K562 (cell line): Measurements from ENCODE around the gene SPATA16. TPM values are rescaled to one million over a fixed set of nuclear protein-coding genes. Genes with fewer than 3 reads are reported as not detected.

Experiments
- ATAC-seq: fragments of 200-7000 bp; cut with Tn5 transposase; 3 replicates; pipeline ENCODE4 v1.9.1; 2020; ENCODE audit warnings: moderate library complexity
- BruUV-seq: library from RNA; stranded (reverse); fragments of 400-500 nt; replicated peaks from 2 replicates; lab custom pipeline; 2021; lab: Mats Ljungman, UMichigan
- CTCF ChIA-PET: fragments of 300-600 bp; formaldehyde crosslinking; extraction: SDS; loops from one replicate; lab custom pipeline; 2021; ENCODE audit warnings: low intra/inter-chr PET ratio; lab: Yijun Ruan, JAX
- POLR2A ChIA-PET: fragments of 300-600, 350-650 bp; sonication (Branson Sonifier 250); formaldehyde crosslinking; extraction: SDS; loops from one replicate; lab custom pipeline; 2021; ENCODE audit warnings: antibody characterized with exemption, inconsistent platforms; lab: Yijun Ruan, JAX
- DNase-seq, 4 experiments: peaks; one replicate each; pipeline versions ENCODE4 v3.0.0 to v3.0.0-alpha.2; 2011 to 2018; ENCODE audit warnings: low spot score in 3 of 4, mixed read lengths in 3 of 4; ENCODE audit errors: extremely low read depth in 1 of 4
- FAIRE-seq: peaks from 2 replicates; lab custom pipeline; 2011; peaks lifted over from hg19 to GRCh38; lab: Jason Lieb, UNC
- H2AFZ ChIP-seq: 2 replicates; pipeline ENCODE4 v1.6.0; 2011; ENCODE audit warnings: low read depth, low read length, control low read depth, inconsistent platforms
- H3K27ac ChIP-seq: fragments of 200-600 bp; 3 replicates; pipeline ENCODE4 v1.8.0; 2011; ENCODE audit warnings: low read depth, mild to moderate bottlenecking, control low read depth, inconsistent platforms, low read length, moderate library complexity, mixed read lengths; ENCODE audit errors: extremely low read depth
- H3K27me3 ChIP-seq, 2 experiments: fragments of 300-600 bp in 1 of 2; 2 replicates in 1 of 2; 3 replicates in 1 of 2; pipeline versions ENCODE4 v1.6.0 to v1.8.0; 2011; ENCODE audit warnings: inconsistent platforms in 2 of 2, low read length in 2 of 2, mild to moderate bottlenecking in 1 of 2, mixed read lengths in 1 of 2, moderate library complexity in 1 of 2; ENCODE audit not compliant: control insufficient read depth in 2 of 2, insufficient read depth in 2 of 2
- H3K36me3 ChIP-seq: fragments of 300-600 bp; 3 replicates; pipeline ENCODE4 v1.8.0; 2011; ENCODE audit warnings: mild to moderate bottlenecking, low read length, inconsistent platforms; ENCODE audit not compliant: control insufficient read depth, insufficient read depth
- H3K4me1 ChIP-seq, 2 experiments: fragments of 200-600 bp in 1 of 2; replicated peaks in 1 of 2; 2 replicates in 1 of 2; 3 replicates in 1 of 2; pipeline versions ENCODE4 v1.5.1 to v1.8.0; 2011; ENCODE audit warnings: inconsistent platforms in 2 of 2, low read length in 2 of 2, mild to moderate bottlenecking in 1 of 2, mixed read lengths in 1 of 2, moderate library complexity in 1 of 2; ENCODE audit not compliant: control insufficient read depth in 2 of 2, insufficient read depth in 2 of 2
- H3K4me2 ChIP-seq: 2 replicates; pipeline ENCODE4 v1.6.1; 2011; ENCODE audit warnings: low read length, control low read depth, inconsistent platforms, mixed read lengths; ENCODE audit not compliant: insufficient read depth
- H3K4me3 ChIP-seq: fragments of 200-600 bp; sonication (generic), shearing (Covaris generic); 2 replicates; pipeline ENCODE4 v1.5.1; 2016; ENCODE audit warnings: control low read depth, inconsistent platforms
- H3K79me2 ChIP-seq: fragments of 200-600 bp; 3 replicates; pipeline ENCODE4 v1.8.0; 2011; ENCODE audit warnings: low read length, inconsistent platforms; ENCODE audit not compliant: control insufficient read depth, insufficient read depth
- H3K9ac ChIP-seq, 2 experiments: 2 replicates each; pipeline versions ENCODE4 v1.6.0 to v1.6.1; 2011; ENCODE audit warnings: low read depth in 2 of 2, low read length in 2 of 2, control low read depth in 1 of 2, inconsistent platforms in 1 of 2, mild to moderate bottlenecking in 1 of 2, mixed read lengths in 1 of 2; ENCODE audit not compliant: insufficient read depth in 1 of 2
- H3K9me1 ChIP-seq: one replicate; pipeline ENCODE4 v1.6.0; 2011; ENCODE audit warnings: inconsistent platforms, mild to moderate bottlenecking, low read length, moderate library complexity; ENCODE audit not compliant: control insufficient read depth, insufficient read depth
- H3K9me3 ChIP-seq: replicated peaks from 2 replicates; pipeline ENCODE4 v1.5.1; 2011; ENCODE audit warnings: low read depth, low read length, inconsistent platforms; ENCODE audit not compliant: control insufficient read depth, insufficient read depth
- H4K20me1 ChIP-seq: replicated peaks from 2 replicates; pipeline ENCODE4 v1.6.1; 2011; ENCODE audit warnings: low read length, inconsistent platforms, mixed read lengths; ENCODE audit not compliant: control insufficient read depth, insufficient read depth
- ARHGAP35 ChIP-seq: fragments of 450-650 bp; IDR thresholded peaks from 2 replicates; pipeline ENCODE4 v1.6.1; 2018; ENCODE audit not compliant: partially characterized antibody
- ASH1L ChIP-seq: fragments of 450-650 bp; IDR thresholded peaks from 2 replicates; pipeline ENCODE4 v1.6.1; 2018; ENCODE audit warnings: borderline replicate concordance, mild to moderate bottlenecking, low read depth; ENCODE audit not compliant: partially characterized antibody
- ATF7 ChIP-seq: fragments of 450-650 bp; IDR thresholded peaks from 2 replicates; pipeline ENCODE4 v1.7.1; 2014; ENCODE audit warnings: mild to moderate bottlenecking, moderate library complexity
- BRD9 ChIP-seq: fragments of 450-650 bp; IDR thresholded peaks from 2 replicates; pipeline ENCODE4 v1.6.1; 2018; ENCODE audit warnings: low read depth; ENCODE audit not compliant: partially characterized antibody
- HDAC8 ChIP-seq: fragments of 450-650 bp; IDR thresholded peaks from 2 replicates; pipeline ENCODE4 v1.6.1; 2016; ENCODE audit warnings: mild to moderate bottlenecking, missing genetic modification characterization, moderate library complexity, missing compliant biosample characterization
- ILF3 ChIP-seq: fragments of 450-650 bp; IDR thresholded peaks from 2 replicates; pipeline ENCODE4 v1.6.1; 2018; ENCODE audit warnings: antibody characterized with exemption, mild to moderate bottlenecking, moderate library complexity, borderline replicate concordance
- KDM1A ChIP-seq, 2 experiments: fragments of 450-650 bp; IDR thresholded peaks; 2 replicates each; pipeline ENCODE4 v1.6.1; 2016; ENCODE audit warnings: mild to moderate bottlenecking in 2 of 2
- MTA3 ChIP-seq: fragments of 450-650 bp; formaldehyde crosslinking; IDR thresholded peaks from 2 replicates; pipeline ENCODE4 v1.6.1; 2017; ENCODE audit warnings: mild to moderate bottlenecking, borderline replicate concordance
- NR2C2 ChIP-seq, 2 experiments: fragments of 200-800 bp in 1 of 2; sonication (Bioruptor generic) in 1 of 2; sonication (generic) in 1 of 2; formaldehyde crosslinking in 1 of 2; IDR thresholded peaks; 2 replicates each; pipeline versions ENCODE4 v1.6.1 to v1.8.0; 2016 to 2022; ENCODE audit warnings: mild to moderate bottlenecking in 1 of 2, missing compliant biosample characterization in 1 of 2, missing genetic modification characterization in 1 of 2, missing genetic modification reagents in 1 of 2
- RNF2 ChIP-seq: sonication (generic); IDR thresholded peaks from 2 replicates; pipeline ENCODE4 v1.6.1; 2016
- SNRNP70 ChIP-seq: fragments of 200-400 bp; formaldehyde crosslinking; optimal IDR thresholded peaks from 2 replicates; pipeline ENCODE3; 2017; ENCODE audit warnings: low read depth, low read length
- TFE3 ChIP-seq: fragments of 450-650 bp; formaldehyde crosslinking; IDR thresholded peaks from 2 replicates; pipeline ENCODE4 v1.4.0; 2020; ENCODE audit warnings: mild to moderate bottlenecking, mixed read lengths
- TRIM25 ChIP-seq: fragments of 450-650 bp; IDR thresholded peaks from 2 replicates; pipeline ENCODE4 v1.7.0; 2016; ENCODE audit warnings: borderline replicate concordance
- ZKSCAN3 ChIP-seq: fragments of 250-450 bp; sonication (Bioruptor Pico); IDR thresholded peaks from 2 replicates; pipeline ENCODE4 v1.4.0; 2020
- ZNF124 ChIP-seq: sonication (generic); formaldehyde crosslinking; IDR thresholded peaks from 2 replicates; pipeline ENCODE4 v1.8.1; 2022; ENCODE audit warnings: missing genetic modification reagents
- ZNF274 ChIP-seq: IDR thresholded peaks from 2 replicates; pipeline ENCODE4 v1.6.1; 2011; ENCODE audit warnings: low read depth, mild to moderate bottlenecking, low read length, moderate library complexity, borderline replicate concordance
- WGBS: fragments of 100-300 bp; shearing (Covaris generic); methylation state at CpG from one replicate; pipeline ENCODE4 v1.1.6; 2016; ENCODE audit warnings: low coverage, mixed read lengths; ENCODE audit not compliant: insufficient coverage; ENCODE audit errors: missing lambda C conversion rate; 5-methylcytosine and 5-hydroxymethylcytosine counted together
- in situ Hi-C: fragments of 300-500 bp; cut with MboI; formaldehyde crosslinking; loops from 4 replicates; pipeline ENCODE4 v1.15.0; 2018; ENCODE audit warnings: inconsistent platforms, mixed read lengths
- intact Hi-C: fragments of 100-400 bp; cut with micrococcal nuclease; formaldehyde crosslinking; loops from 2 replicates; pipeline ENCODE4 v1.14.2; 2022
- polyA plus RNA-seq, 8 experiments: library from polyadenylated mRNA; depleted of rRNA in 4 of 8; stranded (reverse) in 5 of 8; unstranded in 3 of 8; fragments of >200 nt; fragmentation: Nextera tagmentation in 2 of 8; fragmentation: Illumina TruSeq in 1 of 8; extraction: Ambion mirVana in 2 of 8; extraction: Trizol in 1 of 8; gene quantifications; 2 replicates each; pipeline versions ENCODE4 v1.2.1 to v1.2.3, GENCODE V29; 2011 to 2014; ENCODE audit warnings: inconsistent platforms in 1 of 8, missing spikeins in 1 of 8
- total RNA-seq, 7 experiments: library from RNA; depleted of rRNA in 6 of 7; stranded (reverse); fragments of >200 nt in 6 of 7; fragmentation: Illumina TruSeq in 2 of 7; extraction: Trizol in 2 of 7; gene quantifications; 2 replicates each; pipeline versions ENCODE4 v1.2.1 to v1.2.3, GENCODE V29; 2011 to 2021; ENCODE audit warnings: low replicate concordance in 1 of 7
- TF ChIP-seq, protein P1 (sequence below): fragments of 450-650 bp; IDR thresholded peaks from 2 replicates; pipeline ENCODE4 v1.6.1; 2014; ENCODE audit warnings: low read depth, mild to moderate bottlenecking, moderate library complexity, borderline replicate concordance
- TF ChIP-seq, protein P2 (sequence below): fragments of 200-800 bp; sonication (Bioruptor generic); IDR thresholded peaks from 2 replicates; pipeline ENCODE4 v1.6.1; 2017; ENCODE audit warnings: missing genetic modification characterization, missing compliant biosample characterization

The SPATA16 gene
- total and polyA plus RNA-seq, 9 of the 15 experiments (the other 6 are each of a cell fraction or from before 2014, with no cell fraction given): not detected

DNA sequence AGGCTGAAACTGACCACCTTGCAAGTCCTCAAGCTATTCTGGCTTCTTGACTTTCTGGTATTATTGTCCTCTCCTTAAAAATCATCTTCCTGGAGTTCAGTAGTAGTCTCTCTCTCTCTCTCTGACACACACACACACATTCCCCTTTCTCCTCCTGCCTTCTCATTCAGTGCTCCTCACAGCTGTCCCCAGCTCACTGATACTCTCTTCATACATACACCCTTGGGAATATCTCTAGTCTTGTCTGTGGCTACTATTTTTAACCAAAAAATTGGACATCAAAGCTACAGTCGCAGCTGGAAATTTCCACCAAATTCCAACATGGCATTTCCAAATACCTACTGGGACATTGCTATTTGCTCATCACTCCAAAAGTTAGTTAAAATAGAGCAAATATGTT, 211.6 kb downstream of the SPATA16 start:
- in situ Hi-C loops: no loop called here
- no peaks in the 10 kb centered on the region for H3K9me3 ChIP-seq
- H3K4me1 ChIP-seq: peaks cover 0 to 4% of the 10 kb centered on the region in 2 experiments; a peak in 1 of 5 replicates
- no peaks in the 10 kb centered on the region for H3K27me3 ChIP-seq
- H3K4me2 ChIP-seq: no peak overlapping the region
- H4K20me1 ChIP-seq: no peaks in the 10 kb centered on the region
- no peak for ATAC-seq
- no peak overlapping the region for H3K9ac ChIP-seq
- no peak for FAIRE-seq
- ChIA-PET POLR2A (interaction anchor here (1.6 to 3.8 kb wide), 2 partner anchors 10 to 13 kb away, joined by 4 to 11 read pairs; no protein-coding TSS in a partner anchor), CTCF (no interaction called here)
- DNase-seq: no peak
- no peak overlapping the region for H3K27ac ChIP-seq
- H3K4me3 ChIP-seq: no peak overlapping the region
- H2AFZ ChIP-seq: no peak overlapping the region; the same call in 1 of the 2 replicates
- no peaks in the 10 kb centered on the region for H3K9me1 ChIP-seq
- no TSS peak for BruUV-seq
- no peaks in the 10 kb centered on the region for H3K79me2 ChIP-seq
- 14% methylated on average over 1 of the region's 1 CpG for WGBS
- no peaks in the 10 kb centered on the region for H3K36me3 ChIP-seq
- intact Hi-C loops: no loop called here
- TF ChIP-seq RNF2: no peak
- TF ChIP-seq HDAC8 (tag): no peak
- TF ChIP-seq ZKSCAN3: no peak
- no peak for TF ChIP-seq ARHGAP35
- TF ChIP-seq BRD9: no peak
- no peak for TF ChIP-seq ILF3
- TF ChIP-seq TRIM25: no peak
- TF ChIP-seq, protein P1, sequence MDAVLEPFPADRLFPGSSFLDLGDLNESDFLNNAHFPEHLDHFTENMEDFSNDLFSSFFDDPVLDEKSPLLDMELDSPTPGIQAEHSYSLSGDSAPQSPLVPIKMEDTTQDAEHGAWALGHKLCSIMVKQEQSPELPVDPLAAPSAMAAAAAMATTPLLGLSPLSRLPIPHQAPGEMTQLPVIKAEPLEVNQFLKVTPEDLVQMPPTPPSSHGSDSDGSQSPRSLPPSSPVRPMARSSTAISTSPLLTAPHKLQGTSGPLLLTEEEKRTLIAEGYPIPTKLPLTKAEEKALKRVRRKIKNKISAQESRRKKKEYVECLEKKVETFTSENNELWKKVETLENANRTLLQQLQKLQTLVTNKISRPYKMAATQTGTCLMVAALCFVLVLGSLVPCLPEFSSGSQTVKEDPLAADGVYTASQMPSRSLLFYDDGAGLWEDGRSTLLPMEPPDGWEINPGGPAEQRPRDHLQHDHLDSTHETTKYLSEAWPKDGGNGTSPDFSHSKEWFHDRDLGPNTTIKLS: no peak
- TF ChIP-seq ASH1L: no peak
- no peak for TF ChIP-seq ZNF274
- TF ChIP-seq, protein P2, sequence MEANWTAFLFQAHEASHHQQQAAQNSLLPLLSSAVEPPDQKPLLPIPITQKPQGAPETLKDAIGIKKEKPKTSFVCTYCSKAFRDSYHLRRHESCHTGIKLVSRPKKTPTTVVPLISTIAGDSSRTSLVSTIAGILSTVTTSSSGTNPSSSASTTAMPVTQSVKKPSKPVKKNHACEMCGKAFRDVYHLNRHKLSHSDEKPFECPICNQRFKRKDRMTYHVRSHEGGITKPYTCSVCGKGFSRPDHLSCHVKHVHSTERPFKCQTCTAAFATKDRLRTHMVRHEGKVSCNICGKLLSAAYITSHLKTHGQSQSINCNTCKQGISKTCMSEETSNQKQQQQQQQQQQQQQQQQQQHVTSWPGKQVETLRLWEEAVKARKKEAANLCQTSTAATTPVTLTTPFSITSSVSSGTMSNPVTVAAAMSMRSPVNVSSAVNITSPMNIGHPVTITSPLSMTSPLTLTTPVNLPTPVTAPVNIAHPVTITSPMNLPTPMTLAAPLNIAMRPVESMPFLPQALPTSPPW (CRISPR knock-in tag): no peak
- TF ChIP-seq MTA3: no peak
- TF ChIP-seq ZNF124 (CRISPR knock-in tag): no peak
- no peak for TF ChIP-seq ATF7
- TF ChIP-seq KDM1A (IDR thresholded peaks at IDR 0.05): no peak
- TF ChIP-seq SNRNP70: no peak
- no peak for TF ChIP-seq TFE3 (CRISPR knock-in tag)
- TF ChIP-seq NR2C2 (CRISPR knock-in tag; IDR thresholded peaks at IDR 0.05): no peak
- TF ChIP-seq NR2C2 (tag; IDR thresholded peaks at IDR 0.05): no peak
